Effector memory CD4-positive, alpha-beta T cell (primary cell): ENCODE results near the gene DLG1.

Source experiments
- DNase-seq, 3 donors: peaks; one replicate each; pipeline ENCODE4 v3.0.0-alpha.2; 2020
- H3K27ac ChIP-seq: 2 replicates; pipeline ENCODE4 v1.7.0; 2013; ENCODE audit warnings: mild to moderate bottlenecking, low read length, moderate library complexity; ENCODE audit not compliant: insufficient read depth, poor library complexity, severe bottlenecking
- H3K27me3 ChIP-seq: replicated peaks from 2 replicates; pipeline ENCODE4 v1.7.0; 2013; ENCODE audit warnings: mild to moderate bottlenecking, low read length; ENCODE audit not compliant: insufficient read depth, control insufficient read depth, poor library complexity, severe bottlenecking
- H3K36me3 ChIP-seq: 2 replicates; pipeline ENCODE4 v1.7.0; 2013; ENCODE audit warnings: mild to moderate bottlenecking, low read length, moderate library complexity; ENCODE audit not compliant: control insufficient read depth, insufficient read depth
- H3K4me1 ChIP-seq: 2 replicates; pipeline ENCODE4 v1.7.0; 2013; ENCODE audit warnings: low read length, mild to moderate bottlenecking; ENCODE audit not compliant: control insufficient read depth, insufficient read depth, poor library complexity, severe bottlenecking
- H3K4me3 ChIP-seq: 2 replicates; pipeline ENCODE4 v1.7.0; 2013; ENCODE audit warnings: low read length, low read depth, mild to moderate bottlenecking; ENCODE audit not compliant: insufficient read depth, poor library complexity, severe bottlenecking
- H3K9me3 ChIP-seq: 2 replicates; pipeline ENCODE4 v1.7.0; 2013; ENCODE audit warnings: mild to moderate bottlenecking, low read length, moderate library complexity; ENCODE audit not compliant: control insufficient read depth

The DLG1 gene

DNA sequence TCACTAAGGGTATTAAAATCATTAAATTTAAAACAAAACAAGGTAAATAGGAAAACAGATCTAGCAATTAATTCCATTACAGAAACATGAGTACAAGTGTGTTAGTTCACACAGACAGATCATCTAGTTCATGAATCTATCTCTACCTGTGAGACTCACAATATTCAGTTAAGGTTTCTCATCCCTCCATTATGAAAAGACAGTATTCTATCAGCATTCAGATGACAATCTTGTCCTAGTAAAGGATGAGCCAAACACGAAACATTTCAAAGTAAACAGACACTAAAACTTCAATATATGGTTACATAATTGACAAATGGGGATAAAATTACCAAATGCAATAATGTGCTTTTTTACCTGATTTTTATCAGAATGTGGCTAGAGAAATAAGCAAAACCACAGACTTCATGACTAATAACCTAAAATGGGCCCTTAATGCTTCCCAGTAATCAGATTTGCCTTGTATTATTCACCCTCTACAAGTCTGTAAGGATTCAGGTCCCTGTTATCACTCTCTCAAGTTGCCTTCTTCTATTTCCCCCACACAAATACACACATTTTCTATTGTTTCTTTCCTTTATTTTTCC, 126.8 kb downstream of the DLG1 start:
- H3K9me3 ChIP-seq: no peaks in the 10 kb centered on the region
- no peak overlapping the region for H3K4me3 ChIP-seq
- H3K27ac ChIP-seq: no peak overlapping the region
- no peaks in the 10 kb centered on the region for H3K27me3 ChIP-seq
- H3K36me3 ChIP-seq: no peaks in the 10 kb centered on the region
- no peak for DNase-seq
- no peaks in the 10 kb centered on the region for H3K4me1 ChIP-seq

GRCh38 chr3:197169028-197169427, 129.4 kb downstream of the DLG1 start:
- H3K9me3 ChIP-seq: no peaks in the 10 kb centered on the region
- H3K27me3 ChIP-seq: no peaks in the 10 kb centered on the region
- H3K4me1 ChIP-seq: no peaks in the 10 kb centered on the region
- H3K27ac ChIP-seq: no peak overlapping the region
- H3K4me3 ChIP-seq: no peak overlapping the region
- H3K36me3 ChIP-seq: no peaks in the 10 kb centered on the region
- no peak for DNase-seq

- H3K27me3 ChIP-seq: no peaks in the 10 kb centered on the region
- DNase-seq: no peak
Measured at GRCh38 chr3:197168606-197169005, 129.8 kb downstream of the DLG1 start.

GRCh38 chr3:197168063-197168462, 130.3 kb downstream of the DLG1 start:
- Histone ChIP-seq H3K27ac (no peak overlapping the region), H3K4me1 (no peaks in the 10 kb centered on the region), H3K9me3 (no peaks in the 10 kb centered on the region), H3K36me3 (no peaks in the 10 kb centered on the region), H3K27me3 (no peaks in the 10 kb centered on the region), H3K4me3 (no peak overlapping the region)
- DNase-seq: no peak

More at GRCh38 chr3:197168606-197169005, 129.8 kb downstream of the DLG1 start:
- H3K4me1 ChIP-seq: no peaks in the 10 kb centered on the region
- H3K27ac ChIP-seq: no peak overlapping the region
- H3K9me3 ChIP-seq: no peaks in the 10 kb centered on the region
- H3K4me3 ChIP-seq: no peak overlapping the region
- no peaks in the 10 kb centered on the region for H3K36me3 ChIP-seq

DNA sequence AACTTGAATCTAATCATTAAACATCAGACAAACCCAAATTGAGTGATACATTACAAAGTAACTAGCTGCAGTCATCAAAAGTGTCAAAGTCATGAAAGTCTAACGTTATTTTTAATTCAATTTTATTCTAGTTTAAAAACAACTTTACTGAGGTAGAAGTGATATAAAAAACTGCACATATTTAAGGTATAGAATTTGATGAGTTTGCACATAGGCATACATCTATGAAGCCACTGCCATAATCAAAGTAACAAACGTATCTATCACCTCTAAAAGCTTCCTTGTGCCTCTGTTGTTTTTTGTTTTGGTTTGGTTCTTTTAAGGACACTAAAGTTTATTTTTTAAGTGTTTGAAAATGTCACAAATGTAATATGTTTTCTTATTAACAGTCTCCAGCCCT, 130.9 kb downstream of the DLG1 start:
- H3K27ac ChIP-seq: no peak overlapping the region

DNA sequence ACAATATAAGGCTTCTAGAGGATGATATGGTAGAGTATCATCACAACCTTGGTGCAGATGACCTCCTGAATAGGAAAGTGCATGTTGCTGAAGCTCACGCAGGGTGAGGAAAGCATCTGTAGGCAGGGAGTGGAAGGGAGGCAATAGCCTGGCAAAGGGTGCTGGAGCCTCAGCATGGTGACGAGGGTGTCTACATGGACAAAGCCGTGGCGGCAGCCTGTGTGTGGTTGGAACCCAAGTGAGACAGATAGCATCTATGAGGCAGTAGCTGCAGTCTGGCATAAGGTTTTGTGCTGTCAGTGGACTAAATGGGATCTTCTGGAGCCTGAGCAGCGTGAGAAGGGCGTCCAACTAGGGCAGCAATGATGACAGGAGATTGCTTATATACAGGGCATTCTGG, 132.5 kb downstream of the DLG1 start:
- DNase-seq: no peak
- no peak overlapping the region for H3K27ac ChIP-seq
- no peaks in the 10 kb centered on the region for H3K36me3 ChIP-seq
- H3K9me3 ChIP-seq: no peaks in the 10 kb centered on the region
- H3K4me1 ChIP-seq: no peaks in the 10 kb centered on the region
- no peaks in the 10 kb centered on the region for H3K27me3 ChIP-seq
- H3K4me3 ChIP-seq: no peak overlapping the region

More for the DNA sequence above, 130.9 kb downstream of the DLG1 start:
- H3K9me3 ChIP-seq: no peaks in the 10 kb centered on the region
- no peaks in the 10 kb centered on the region for H3K4me1 ChIP-seq
- no peak for DNase-seq
- no peaks in the 10 kb centered on the region for H3K36me3 ChIP-seq
- no peak overlapping the region for H3K4me3 ChIP-seq
- no peaks in the 10 kb centered on the region for H3K27me3 ChIP-seq

- Histone ChIP-seq H3K36me3 (no peaks in the 10 kb centered on the region), H3K27ac (no peak overlapping the region), H3K9me3 (no peaks in the 10 kb centered on the region), H3K4me1 (no peaks in the 10 kb centered on the region), H3K4me3 (no peak overlapping the region), H3K27me3 (no peaks in the 10 kb centered on the region)
- DNase-seq: no peak
Measured at GRCh38 chr3:197155046-197155445, 143.4 kb downstream of the DLG1 start.

DNA sequence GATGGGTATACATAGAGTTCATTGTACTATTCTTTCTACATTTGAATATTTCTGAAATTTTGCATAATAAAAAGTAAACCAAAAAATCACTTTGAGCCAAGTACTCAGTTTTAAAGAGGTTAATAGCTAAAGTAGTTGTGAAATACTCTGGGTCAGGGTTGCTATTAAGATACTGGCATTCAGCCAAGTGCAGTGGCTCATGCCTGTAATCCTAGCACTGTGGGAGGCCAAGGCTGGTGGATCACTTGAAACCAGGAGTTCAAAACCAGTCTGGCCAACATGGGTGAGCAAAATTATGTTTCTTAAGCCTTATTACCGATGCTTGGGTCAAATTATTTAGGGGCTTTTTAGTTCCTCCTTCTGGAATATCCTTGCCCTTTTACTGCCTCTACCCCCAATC, 146.8 kb downstream of the DLG1 start:
- H3K27me3 ChIP-seq: no peaks in the 10 kb centered on the region
- H3K4me1 ChIP-seq: no peaks in the 10 kb centered on the region
- DNase-seq: no peak
- no peak overlapping the region for H3K4me3 ChIP-seq
- no peaks in the 10 kb centered on the region for H3K36me3 ChIP-seq
- H3K27ac ChIP-seq: no peak overlapping the region
- H3K9me3 ChIP-seq: no peaks in the 10 kb centered on the region

- Histone ChIP-seq H3K27me3 (no peaks in the 10 kb centered on the region), H3K4me1 (no peaks in the 10 kb centered on the region), H3K9me3 (no peaks in the 10 kb centered on the region), H3K27ac (no peak overlapping the region), H3K36me3 (no peaks in the 10 kb centered on the region), H3K4me3 (no peak overlapping the region)
- DNase-seq: no peak
Measured at GRCh38 chr3:197149528-197149927, 148.9 kb downstream of the DLG1 start.

DNA sequence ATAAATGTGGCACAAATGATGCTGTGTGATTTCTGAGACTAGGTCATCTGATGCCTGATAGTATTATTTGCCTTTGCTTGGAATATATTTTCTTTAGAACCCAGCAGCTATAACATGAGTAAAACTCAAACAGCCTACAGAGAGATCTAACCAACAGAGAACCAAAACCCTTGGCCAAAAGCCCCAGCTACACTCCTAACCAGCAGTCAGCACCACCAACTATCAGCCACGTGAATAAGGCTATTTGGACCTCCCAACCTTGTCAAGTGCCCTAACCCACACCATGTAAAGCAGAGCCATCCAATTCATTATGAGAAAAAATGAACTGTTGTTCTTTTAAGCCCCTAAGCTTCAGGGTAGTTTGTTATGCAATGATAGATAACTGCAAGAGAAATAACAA, 154.2 kb downstream of the DLG1 start:
- H3K4me1 ChIP-seq: no peaks in the 10 kb centered on the region
- H3K9me3 ChIP-seq: no peaks in the 10 kb centered on the region
- H3K36me3 ChIP-seq: peaks cover 17% of the 10 kb centered on the region
- no peak overlapping the region for H3K27ac ChIP-seq
- H3K4me3 ChIP-seq: no peak overlapping the region
- no peaks in the 10 kb centered on the region for H3K27me3 ChIP-seq
- no peak for DNase-seq
